Stromal cell of bone marrow (primary cell): Measurements from ENCODE around the gene MED16.
"Not testable (repeated sequence)": the region's sequence is repeated elsewhere in the genome, so short reads cannot be mapped to it uniquely, and the experiment has no call there.

Source experiments
- DNase-seq: peaks from one replicate; pipeline ENCODE4 v3.0.0-alpha.2; 2012; ENCODE audit warnings: low read depth

MED16 gene

DNA sequence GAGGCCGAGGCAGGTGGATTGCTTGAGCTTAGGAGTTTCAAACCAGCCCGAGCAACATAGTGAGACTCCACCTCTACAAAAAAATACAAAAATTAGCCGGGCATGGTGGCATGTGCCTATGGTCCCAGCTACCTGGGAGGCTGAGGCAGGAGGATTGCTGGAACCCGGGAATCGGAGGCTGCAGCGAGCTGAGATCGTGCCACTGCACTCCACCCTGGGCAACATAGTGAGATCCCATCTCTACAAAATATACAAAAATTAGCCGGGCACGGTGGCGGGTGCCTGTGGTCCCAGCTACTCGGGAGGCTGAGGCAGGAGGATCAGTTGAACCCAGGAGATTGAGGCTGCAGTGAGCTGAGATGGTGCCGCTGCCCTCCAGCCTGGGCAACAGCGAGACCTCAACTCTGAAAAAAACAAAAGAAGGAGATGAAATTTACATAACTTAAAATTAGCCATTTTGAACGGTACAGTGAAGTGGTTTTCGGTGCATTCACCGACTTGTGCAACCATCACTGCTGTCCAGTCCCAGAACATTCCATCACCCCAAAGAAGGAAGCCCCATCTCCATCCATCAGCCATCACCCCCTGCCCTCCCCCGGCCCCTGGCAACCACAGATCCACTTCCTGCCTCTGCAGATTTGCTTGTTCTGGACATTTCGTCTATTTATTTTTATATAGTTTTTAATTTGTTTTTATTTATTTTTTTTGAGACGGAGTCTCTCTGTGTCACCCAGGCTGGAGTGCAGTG, 66.9 kb downstream of the MED16 start:
- no peak for DNase-seq

GRCh38 chr19:824885-825284, 68.1 kb downstream of the MED16 start:
- no peak for DNase-seq

DNA sequence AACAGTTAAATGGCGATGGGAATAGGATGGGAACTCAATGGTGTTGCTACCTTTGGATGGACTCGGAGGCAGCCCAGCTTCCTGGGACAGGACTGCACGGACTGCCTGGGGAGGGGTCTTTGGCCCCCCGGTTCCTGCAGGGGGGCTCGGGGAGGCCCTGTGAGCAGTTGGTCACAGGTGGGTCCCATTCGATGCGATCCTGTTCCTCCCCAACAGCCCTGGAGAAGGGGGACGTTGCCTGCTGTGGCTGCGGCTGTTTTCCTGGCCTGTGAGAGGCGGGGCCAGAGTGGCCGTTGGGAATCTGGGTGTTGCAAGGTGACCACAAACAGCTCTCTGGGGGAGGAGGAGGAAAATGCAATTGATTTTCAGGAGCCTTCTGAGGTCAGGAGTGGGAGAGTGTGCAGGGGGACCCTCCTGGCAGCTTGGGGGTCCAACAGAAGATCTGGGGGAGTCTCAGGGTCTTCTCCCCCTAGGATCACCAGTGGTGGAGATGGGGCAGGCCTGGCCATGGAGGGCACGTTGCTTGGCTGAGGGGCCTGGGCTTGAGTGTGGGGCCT, 69.3 kb downstream of the MED16 start:
- DNase-seq: no peak

- no peak for DNase-seq
Observed at GRCh38 chr19:821825-822503, 71.0 kb downstream of the MED16 start, which contains the start of gene PLPPR3. TSS of gene PLPPR3 (minus strand) at chr19:821955. CDS start at chr19:821559, 396 bp downstream.

- DNase-seq: no peak
Observed at GRCh38 chr19:821231-821824, 71.7 kb downstream of the MED16 start.

DNA sequence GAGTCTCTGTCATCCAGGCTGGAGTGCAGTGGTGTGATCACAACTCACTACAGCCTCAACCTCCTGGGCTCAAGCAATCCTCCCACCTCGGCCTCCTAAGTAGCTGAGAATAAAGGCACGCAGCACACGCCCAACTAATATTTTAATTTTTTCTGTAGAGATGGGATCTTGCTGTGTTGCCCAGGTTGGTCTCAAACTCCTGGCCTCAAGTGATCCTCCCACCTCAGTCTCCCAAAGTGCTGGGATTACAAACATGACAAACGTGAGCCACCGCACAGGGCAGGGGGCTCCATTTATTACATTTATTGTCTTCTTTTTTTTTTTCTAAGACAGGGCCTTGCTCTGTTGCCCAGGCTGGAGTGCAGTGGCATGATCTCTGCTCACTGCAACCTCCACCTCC, 72.8 kb downstream of the MED16 start:
- not testable (repeated sequence) for DNase-seq
